DMS 273 (cell line): ENCODE data around the gene SLC25A44.

ENCODE experiments used
- DNase-seq: peaks from one replicate; lab custom pipeline; 2025; ENCODE audit not compliant: unreplicated experiment; lab: John Stamatoyannopoulos, UW

The SLC25A44 gene, protein sequence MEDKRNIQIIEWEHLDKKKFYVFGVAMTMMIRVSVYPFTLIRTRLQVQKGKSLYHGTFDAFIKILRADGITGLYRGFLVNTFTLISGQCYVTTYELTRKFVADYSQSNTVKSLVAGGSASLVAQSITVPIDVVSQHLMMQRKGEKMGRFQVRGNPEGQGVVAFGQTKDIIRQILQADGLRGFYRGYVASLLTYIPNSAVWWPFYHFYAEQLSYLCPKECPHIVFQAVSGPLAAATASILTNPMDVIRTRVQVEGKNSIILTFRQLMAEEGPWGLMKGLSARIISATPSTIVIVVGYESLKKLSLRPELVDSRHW

DNA sequence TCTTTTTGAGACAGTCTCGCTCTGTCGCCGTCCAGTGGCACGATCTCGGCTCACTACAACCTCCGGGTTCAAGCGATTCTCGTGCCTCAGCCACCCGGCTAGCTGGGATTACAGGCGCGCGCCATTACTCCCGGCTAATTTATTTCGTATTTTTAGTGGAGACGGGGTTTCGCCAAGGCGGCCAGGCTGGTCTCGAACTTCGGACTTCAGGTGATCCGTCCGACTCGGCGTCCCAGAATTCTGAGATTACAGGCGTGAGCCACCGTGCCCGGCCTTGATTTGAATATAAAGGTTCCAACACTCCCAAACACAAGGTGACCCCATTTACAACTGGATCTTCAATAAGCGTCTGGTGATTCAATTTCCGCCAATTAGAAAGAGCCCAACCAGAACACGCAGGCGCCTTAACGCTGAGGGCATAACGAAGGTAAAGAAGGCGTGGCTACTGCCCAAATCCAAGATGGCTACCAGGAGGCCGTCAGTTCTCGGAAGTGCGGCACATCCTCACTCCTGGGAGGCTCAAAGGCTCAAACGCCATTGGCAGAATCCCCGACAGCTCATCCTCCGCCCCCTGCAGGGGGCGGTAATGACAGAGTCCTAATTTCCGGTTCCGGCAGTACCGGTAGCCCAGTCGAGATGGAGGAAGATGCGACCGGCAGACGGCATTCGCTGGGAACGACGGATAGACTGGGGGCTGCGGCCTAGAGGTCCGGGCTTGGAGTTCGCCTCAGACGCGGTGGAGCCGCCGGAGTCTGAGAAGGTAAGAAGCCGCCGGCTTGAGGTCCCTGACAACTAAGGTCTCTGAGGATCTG lies at the start of gene SLC25A44:
Gene SLC25A44 (plus strand): TSS at position 617 of the 812 bp plus-strand sequence. CDS start 5,744 bp downstream, outside the sequence.
- peak; percentile 100 for DNase-seq

DNA sequence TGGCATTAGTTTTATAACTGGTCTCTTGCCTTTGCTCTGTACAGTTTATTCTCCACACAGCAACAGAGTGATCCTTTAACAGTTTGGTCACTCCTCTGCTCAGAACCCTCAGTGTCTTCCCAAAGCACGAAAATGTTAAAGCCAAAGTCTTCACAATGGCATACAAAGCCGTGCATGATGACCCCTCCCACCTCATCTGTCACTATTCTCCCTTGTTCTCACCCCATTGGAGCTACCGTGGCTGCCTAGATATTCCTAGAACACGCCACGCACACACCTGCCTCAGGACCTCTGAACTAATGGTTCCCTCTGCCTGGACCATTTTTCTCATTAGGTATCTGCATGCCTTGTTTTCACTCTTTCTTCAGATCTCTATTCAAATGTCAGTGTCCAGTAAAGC lies 49.2 kb upstream of the SLC25A44 start:
- DNase-seq = no peak

DNA sequence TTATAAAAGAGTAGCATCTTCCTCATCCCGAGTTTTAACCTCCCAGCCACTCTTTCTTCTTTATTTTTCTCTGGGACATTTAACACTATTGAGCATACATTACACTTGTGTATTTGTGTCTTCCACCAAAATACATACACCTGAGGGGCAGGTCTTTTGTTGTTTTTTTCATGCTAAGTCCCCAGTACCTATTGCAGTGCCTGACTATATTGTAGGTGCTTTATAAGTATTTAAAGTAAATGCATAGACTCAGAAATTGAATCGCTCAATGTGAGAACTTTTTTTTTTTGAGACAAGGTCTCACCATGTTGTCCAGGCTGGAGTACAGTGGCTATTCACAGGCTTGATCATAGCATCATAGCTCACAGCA lies 48.3 kb upstream of the SLC25A44 start:
- no peak for DNase-seq

DNA sequence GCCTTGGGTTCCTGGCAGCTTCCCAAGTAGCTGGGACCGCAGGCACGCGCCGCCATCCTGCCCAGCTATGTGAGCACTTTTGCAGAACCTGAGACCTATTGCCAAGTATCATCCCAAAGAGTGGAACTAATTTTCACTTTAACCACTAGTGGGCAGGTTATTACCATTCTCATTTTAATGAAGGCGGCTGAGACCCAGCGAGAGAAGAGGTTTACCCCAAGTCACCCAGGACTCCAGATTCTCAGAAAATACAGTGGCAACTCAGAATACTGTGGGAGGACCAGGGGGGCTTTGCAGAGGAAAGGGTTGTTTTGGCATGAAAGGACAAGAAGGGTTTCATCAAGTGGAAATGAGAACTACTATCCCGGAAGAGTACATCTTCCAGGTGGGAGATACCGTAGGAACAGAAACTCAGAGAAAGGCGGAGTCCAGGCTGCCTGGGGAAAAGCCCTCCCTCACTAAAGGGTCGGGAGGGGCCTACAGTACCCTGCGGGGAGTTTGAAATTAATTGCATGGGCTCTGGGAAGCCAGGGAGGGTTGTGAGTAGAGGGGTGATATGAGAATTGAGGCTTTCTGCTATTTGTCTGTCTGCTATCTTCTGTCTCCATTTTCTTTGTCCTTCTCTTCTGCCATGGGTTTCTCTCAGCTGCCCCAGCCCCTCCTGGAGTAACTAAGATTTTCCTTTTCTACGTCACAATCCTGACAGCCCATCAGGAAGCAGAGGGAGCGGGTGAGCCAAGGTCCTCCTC lies 47.7 kb upstream of the SLC25A44 start:
- peak; percentile 90 for DNase-seq

DNA sequence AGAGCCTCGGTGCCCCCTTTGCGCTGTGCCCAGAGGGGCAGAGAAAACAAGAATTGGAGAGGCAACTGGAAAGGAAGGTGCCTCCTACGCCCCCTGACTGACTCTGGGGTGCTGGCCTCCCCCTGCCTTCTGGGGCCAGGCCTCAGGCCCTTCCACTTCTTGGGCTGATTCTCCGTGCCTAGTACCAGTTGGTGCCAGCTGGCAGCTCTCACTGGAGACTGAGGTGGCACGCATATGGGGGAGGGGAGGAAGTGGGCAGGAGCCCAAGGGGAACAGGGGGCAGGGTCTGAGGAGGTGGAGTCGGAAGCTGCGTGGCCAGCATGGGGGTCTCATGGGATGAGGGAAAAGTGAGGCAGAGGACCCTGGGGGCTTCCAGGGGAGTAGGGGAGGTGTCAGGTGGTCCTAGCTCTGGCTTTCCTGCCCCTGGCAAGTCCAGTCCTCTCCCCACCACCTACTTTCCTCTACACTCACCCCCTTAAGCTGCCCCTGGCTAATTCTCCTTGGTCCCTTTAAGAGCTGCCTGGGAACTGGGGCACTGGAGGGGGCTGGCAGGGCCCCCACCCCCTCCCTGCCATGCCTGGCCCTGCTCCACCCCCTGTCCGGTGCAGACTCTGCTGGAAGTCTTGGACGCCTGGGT lies 47.0 kb upstream of the SLC25A44 start:
- peak; percentile 56 for DNase-seq

DNA sequence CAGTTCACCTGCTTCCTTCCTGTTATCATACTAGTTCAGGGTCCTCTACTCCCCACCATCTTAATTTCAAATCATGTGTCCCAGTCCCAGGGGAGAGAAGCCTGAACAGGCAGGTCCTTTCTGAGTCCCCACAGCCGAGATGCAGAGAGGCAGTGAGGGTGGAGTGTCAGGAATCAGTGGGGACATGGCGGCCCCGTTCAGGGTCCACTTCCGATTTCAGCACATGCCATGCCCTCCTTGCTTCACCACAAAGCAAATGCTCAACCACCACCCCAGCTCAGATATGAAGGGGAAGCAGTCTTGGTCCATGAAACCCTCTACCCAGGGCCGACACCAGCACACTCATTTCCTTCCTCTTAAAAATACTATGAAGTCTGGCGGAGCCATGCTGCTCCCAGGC lies 45.7 kb upstream of the SLC25A44 start:
- no peak for DNase-seq

DNA sequence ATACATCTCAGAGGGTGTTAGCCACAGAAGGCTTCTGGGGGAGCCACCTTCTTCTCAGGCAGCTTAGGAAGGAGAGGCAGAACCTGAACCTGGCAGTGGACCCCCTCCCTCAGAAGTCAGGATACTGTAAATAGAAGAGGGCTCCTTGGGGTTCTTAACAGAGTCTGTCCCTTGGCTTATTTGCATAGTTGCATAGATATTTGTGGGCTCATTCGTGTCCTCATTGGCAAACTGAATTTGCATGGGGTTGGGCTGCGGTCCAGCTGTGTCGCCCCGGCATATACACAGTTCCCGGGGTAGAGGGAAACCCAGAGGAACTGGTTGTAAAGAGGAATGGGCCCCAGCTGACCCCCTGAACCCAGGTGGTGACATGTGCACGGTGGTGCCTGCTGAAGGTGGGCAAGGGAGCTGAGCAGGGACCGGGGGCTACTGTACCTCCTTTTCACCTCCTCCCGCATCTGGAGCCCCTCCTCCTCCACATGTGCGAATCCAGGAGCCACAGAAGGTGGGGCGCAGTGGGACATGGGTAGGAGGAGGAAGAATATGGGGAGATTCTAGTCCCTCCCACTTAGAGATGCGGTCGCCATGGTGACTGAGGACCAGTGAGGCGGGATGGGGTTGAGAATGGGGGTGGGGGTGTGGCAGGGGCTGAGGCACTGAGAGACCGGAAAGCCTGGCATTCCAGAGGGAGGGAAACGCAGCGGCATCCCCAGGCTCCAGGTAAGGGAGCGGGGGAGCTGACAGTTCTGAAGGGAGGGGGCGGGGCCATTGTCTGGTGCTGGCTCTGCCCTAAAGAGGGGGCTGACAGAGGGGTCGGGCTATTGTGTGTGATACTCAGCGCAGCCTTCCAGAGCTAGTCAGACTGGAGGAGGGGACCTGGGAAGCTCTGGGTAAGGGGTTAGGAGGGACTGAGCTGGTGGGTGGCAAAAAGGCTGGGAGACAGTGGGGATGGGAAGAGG lies 44.3 kb upstream of the SLC25A44 start:
- peak; percentile 28 for DNase-seq

DNA sequence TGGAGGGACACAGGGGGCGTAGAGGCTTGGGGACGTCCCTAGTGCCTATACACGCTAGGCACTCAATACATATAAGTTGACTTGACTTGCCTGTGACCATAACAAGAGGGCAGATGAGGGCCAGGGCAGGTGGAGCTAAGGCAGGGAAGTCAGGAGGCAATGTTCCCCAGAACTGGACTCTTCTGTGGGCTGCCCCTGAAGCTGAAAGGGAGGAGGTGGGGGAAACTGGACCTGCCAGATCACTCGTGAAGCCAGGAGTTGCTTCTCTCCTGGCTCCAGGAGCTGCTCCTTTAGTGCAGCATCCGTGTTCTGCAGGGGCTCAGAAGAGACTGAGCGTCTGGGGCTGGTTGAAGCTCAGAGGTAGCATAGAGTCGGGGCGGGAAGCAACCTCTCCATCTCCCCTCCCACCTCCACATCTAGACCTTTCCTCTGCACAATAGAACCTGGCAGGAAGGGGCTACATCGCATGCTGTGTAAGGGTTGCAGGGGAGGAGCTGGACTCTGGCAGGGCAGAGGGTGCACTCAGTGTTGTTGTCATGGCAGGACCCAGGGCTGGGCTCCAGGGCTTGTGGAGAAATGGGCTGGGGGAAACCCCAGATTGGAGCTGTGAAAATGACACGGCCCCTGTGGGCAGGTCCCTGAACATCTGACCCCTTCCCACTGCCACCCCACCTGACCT lies 43.4 kb upstream of the SLC25A44 start:
- no peak for DNase-seq

DNA sequence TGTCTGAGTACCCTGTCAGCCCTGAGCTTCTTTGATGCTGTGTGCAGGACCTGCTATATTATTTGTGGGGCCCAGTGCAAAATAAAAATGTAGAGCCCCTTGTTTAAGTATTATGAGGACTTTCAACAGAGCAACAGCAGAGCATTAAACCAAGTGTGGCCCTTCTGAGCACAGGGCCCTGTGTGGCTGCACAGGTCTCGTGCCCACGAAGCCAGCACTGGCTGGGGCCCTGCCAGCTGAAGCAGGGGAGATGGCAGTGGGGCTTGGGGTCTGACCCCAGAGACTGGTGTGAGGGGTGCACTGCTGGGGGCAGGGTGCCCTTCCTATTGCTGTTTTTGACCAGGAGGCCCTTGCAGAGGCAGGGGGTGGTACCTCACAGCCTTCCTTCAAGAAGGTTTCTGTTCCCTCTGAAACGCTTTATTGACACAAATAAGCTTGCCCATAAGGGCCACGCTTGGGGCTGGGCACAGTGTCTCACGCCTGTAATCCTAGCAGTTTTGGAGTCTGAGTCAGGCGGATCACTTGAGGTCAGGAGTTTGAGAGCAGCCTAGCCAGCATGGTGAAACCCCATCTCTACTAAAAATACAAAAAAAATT lies 42.7 kb upstream of the SLC25A44 start:
- DNase-seq = no peak

DNA sequence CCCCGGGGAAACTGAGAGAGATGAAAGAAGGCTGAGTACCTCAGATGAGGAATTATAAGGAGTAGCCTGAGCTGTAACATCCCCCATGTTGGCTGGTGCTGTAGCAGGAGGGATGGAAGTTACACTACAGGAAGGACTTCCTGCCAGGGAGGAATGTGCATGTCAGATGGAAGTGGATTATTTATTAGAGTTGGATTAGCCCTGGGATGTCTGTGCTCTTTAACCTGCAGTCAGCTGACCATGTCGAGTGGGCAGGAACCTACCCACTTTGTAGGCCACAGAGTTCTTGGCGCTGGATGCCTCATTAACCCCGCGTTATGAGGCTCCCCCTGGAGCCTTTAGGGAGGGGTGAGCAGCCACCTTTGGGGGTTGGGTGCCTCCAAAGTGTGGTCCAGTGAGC lies 41.3 kb upstream of the SLC25A44 start:
- no peak for DNase-seq

DNA sequence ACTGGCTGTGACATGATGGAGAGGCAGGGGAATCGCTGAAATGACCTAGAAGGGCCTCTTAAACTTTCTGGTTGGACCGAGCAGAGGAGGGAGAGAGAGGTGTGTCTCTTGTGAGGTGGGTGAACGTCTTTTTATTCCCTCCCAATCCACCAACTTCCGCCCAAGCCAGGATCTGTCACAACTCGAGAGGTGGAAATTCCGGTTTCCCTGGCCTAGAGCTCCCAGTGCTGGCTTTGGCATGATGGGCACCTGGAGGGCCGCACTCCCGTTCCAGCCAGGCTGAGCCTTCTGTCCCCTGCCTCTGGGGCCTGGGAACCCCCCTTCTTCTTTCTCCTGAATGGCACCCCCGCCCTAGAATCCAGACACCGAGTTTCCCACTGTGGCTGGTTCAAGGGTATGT lies 40.5 kb upstream of the SLC25A44 start, which contains the start of gene SEMA4A:
Gene SEMA4A (plus strand): TSS at position 224 of the 400 bp plus-strand sequence. CDS start 994 bp downstream, outside the sequence.
- no peak for DNase-seq

DNA sequence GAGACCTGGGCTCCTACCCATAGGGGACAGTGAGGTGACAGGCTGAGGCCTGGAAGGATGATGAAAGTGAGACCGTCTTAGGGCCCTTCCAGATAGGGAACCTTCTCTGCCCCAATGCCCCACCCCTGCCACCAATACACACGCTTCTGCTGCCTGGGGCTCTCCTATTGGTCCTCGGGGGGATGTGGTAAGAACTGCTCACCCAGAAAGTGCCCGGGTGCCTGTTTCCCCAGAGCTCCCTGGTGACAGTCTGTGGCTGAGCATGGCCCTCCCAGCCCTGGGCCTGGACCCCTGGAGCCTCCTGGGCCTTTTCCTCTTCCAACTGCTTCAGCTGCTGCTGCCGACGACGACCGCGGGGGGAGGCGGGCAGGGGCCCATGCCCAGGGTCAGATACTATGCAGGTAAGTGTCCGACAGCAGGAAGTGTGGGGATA lies 39.6 kb upstream of the SLC25A44 start:
- DNase-seq = no peak

DNA sequence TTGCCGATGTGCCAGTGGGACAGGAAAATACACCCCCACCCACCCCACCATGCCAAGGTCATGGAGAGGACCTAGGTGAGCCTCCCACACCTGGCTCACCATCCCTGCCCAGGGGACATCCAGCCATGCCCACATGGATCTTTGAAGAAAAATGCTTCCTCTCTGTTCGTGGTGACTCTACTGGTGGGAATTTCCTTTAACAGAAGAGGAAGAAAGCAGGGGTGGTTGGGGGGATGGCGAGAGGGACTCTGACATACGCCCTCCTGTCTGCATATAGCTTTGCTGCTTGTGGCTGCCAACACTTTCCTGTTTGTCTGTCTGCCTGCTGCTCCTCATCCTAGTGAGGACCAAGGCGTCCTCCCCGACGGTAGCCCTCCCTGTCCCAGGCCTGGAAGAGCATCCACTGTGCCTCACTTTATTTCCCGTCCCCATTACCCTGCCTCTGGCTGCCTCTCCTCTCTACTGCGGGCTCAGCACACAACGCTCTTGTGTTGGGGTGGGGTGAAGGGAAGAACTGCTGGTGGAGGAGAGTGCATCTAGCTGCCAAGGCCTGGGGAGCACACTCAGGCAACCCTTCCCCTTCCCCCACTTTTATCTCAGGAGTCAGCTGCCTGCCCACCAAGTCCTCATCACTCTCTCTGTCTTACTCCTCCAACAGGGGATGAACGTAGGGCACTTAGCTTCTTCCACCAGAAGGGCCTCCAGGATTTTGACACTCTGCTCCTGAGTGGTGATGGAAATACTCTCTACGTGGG lies 38.0 kb upstream of the SLC25A44 start:
- no peak for DNase-seq

DNA sequence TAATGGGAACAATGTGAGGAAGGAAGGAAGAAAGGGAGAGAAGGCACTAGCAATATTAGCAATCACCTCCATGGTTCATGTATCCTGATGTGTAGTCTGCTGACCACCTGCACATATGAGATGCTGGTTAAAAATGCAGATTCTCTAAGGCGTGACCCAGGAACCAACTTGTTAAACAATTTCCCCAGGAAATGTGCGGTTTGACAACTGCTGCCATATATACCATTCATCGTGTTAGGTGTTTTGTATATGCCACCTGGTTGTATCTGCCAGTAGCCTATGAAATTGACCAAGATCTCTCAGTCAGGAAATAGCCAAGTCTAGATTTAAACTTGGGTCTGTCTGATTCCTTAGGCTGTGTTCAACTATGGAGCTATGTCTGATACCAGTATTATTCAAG lies 36.4 kb upstream of the SLC25A44 start:
- no peak for DNase-seq

DNA sequence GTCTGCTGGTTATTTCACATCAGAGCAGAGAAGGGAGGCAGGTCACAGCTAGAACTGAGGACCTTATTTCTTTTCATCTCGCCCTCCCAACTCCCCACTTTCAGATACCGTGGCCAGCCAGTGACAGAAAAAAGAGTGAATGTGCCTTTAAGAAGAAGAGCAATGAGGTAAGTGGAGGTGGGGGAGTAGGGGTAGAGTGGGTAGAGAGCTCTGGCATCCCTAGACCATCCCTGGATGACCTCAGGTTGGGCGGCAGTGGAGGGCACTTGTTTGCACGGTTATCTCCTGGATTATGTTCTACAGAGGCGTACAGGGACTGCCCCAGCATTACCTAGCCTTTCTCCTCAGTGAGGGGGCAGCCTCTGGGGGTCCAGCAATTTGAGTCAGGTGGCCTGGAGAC lies 35.9 kb upstream of the SLC25A44 start:
- DNase-seq = no peak

DNA sequence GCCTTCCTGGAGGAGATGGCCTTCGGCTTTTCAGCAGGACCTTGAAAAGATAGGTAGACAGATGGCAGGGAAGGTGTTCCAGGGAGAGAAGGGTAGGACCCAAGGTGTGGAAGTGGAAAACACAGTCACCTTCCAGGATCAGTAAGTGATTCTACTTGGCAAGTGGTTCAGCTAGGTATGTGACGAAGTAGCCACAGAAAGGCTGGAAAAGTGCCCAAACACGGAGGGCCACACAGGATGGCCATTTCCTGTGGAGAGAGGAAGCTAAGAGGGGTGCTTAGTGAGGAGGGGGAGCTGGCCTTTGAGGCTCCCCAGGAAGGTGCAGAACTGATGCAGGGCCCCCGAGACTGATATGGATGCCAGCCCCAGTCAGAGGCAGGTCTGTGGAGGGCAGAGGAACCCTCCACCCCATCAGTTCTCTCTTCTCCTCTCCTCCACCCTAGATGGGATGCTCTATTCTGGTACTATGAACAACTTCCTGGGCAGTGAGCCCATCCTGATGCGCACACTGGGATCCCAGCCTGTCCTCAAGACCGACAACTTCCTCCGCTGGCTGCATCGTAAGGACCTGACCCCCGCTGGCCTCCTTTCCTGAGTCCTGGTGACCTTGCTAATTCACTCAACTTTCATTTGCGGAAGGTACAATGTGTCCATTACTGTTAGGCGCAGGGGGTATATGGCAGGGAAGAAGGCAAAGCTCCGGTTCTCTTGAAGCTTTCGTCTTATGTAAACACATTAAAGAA lies 33.7 kb upstream of the SLC25A44 start:
- DNase-seq = no peak

DNA sequence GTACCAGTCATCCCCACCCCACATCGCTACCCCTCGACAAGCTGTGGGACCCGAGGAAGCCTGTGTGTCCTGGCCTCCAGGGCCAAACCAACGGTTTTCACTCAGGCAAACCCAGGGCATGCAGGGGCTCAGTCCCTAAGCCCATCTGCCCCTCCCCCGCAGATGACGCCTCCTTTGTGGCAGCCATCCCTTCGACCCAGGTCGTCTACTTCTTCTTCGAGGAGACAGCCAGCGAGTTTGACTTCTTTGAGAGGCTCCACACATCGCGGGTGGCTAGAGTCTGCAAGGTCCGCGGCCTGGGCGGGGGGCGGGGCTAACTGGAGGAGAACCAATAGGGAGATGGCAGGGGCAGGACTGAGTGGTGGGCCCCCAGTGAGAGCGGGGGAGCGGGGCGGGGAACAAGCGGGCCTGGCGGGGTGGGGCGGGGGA lies 33.1 kb upstream of the SLC25A44 start:
- peak; percentile 61 for DNase-seq
